Measurements from ENCODE around the gene PLXNA2.

DNA sequence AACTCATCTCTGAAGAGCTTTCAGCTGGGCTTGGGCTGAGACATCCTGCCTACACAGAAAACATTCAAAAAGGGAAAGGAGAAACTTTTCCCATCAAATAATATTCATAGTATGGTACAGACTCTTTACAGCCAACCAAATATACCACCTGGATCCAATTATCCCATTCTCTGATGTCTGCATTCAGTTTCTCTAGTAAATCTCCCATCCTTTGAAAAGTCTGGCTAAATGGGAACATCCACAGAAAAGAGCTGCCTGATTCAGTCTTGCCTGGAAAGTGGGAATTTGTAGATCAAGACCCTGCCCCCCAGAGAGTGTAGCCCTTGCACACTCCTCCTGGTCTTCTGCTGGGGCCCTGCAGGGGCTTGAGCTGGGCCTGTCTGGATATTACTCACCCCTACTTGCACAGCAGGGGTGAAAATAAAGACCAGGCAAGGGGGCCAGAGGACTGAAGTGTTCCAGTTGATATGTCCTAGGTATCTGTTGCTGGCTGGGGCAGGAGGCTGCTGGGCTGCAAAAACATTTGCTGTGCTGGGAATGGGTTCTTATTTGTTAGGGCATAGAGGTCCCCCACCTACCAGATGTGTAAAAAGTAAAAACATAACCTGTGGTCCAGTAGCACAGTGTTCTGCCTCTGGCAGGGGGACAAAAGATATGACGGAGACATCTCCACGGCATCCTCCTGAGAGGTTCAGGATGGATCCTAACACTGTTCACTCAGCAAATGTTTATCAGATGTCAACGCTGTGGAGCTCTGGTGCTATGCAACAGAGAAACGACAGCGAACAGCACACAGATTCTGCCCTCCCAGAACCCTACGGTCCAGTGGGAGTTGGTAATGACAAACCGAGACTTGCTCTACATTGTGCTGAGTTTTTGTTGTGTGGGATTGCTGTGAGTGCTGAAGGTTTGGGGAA is 140.3 kb downstream of the PLXNA2 start:
- TF ChIP-seq MYC (IDR thresholded peaks at IDR 0.05; ENCODE audit: borderline replicate concordance, low read length) = no peak
- TF ChIP-seq, protein P1, sequence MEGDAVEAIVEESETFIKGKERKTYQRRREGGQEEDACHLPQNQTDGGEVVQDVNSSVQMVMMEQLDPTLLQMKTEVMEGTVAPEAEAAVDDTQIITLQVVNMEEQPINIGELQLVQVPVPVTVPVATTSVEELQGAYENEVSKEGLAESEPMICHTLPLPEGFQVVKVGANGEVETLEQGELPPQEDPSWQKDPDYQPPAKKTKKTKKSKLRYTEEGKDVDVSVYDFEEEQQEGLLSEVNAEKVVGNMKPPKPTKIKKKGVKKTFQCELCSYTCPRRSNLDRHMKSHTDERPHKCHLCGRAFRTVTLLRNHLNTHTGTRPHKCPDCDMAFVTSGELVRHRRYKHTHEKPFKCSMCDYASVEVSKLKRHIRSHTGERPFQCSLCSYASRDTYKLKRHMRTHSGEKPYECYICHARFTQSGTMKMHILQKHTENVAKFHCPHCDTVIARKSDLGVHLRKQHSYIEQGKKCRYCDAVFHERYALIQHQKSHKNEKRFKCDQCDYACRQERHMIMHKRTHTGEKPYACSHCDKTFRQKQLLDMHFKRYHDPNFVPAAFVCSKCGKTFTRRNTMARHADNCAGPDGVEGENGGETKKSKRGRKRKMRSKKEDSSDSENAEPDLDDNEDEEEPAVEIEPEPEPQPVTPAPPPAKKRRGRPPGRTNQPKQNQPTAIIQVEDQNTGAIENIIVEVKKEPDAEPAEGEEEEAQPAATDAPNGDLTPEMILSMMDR (IDR thresholded peaks at IDR 0.05) = no peak
- TF ChIP-seq ZNF302 (CRISPR knock-in tag; IDR thresholded peaks at IDR 0.05) = no peak
- no peak for TF ChIP-seq EP300 (IDR thresholded peaks at IDR 0.05)
